Thymus (tissue), 11 donors: ENCODE data around the gene IL1RAPL2. TPM values are rescaled to one million over a fixed set of nuclear protein-coding genes. Genes with fewer than 3 reads are reported as not detected.
"Not testable (repeated sequence)": the region's sequence is repeated elsewhere in the genome, so short reads cannot be mapped to it uniquely, and the experiment has no call there.

Source experiments
- DNase-seq, 9 donors: peaks; one replicate each; pipeline ENCODE4 v3.0.0-alpha.2; 2013; ENCODE audit warnings: low spot score in 9 of 9, low read depth in 6 of 9, missing footprints in 1 of 9
- H3K27ac ChIP-seq, 2 donors: one replicate each; pipeline ENCODE4 v1.5.1; 2013; ENCODE audit warnings: control low read depth in 1 of 2, low read depth in 1 of 2, low read length in 1 of 2, mild to moderate bottlenecking in 1 of 2, moderate library complexity in 1 of 2
- H3K27me3 ChIP-seq, 2 donors: one replicate each; pipeline ENCODE4 v1.5.1; 2013; ENCODE audit warnings: low read length in 1 of 2; ENCODE audit not compliant: control insufficient read depth in 2 of 2, insufficient read depth in 1 of 2
- H3K36me3 ChIP-seq, 2 donors: one replicate each; pipeline ENCODE4 v1.5.1; 2013; ENCODE audit warnings: low read length in 1 of 2, mild to moderate bottlenecking in 1 of 2, moderate library complexity in 1 of 2; ENCODE audit not compliant: control insufficient read depth in 2 of 2, insufficient read depth in 2 of 2
- H3K4me1 ChIP-seq, 2 donors: one replicate each; pipeline ENCODE4 v1.5.1; 2013; ENCODE audit warnings: low read length in 2 of 2; ENCODE audit not compliant: control insufficient read depth in 2 of 2, insufficient read depth in 2 of 2
- H3K4me3 ChIP-seq, 2 donors: one replicate each; pipeline ENCODE4 v1.5.1; 2013; ENCODE audit warnings: low read length in 2 of 2, control low read depth in 1 of 2, mild to moderate bottlenecking in 1 of 2
- H3K9me3 ChIP-seq, 2 donors: one replicate each; pipeline ENCODE4 v1.5.1; 2013; ENCODE audit warnings: low read length in 1 of 2, mild to moderate bottlenecking in 1 of 2; ENCODE audit not compliant: control insufficient read depth in 2 of 2, insufficient read depth in 1 of 2
- WGBS: extraction: QIAGEN DNeasy Blood & Tissue Kit; methylation state at CpG from one replicate; pipeline ENCODE4 v1.1.7; 2013; 5-methylcytosine and 5-hydroxymethylcytosine counted together
- polyA plus RNA-seq: library from polyadenylated mRNA; stranded (reverse); fragments of 200-250 nt; gene quantifications from one replicate; pipeline ENCODE4 v1.2.3, GENCODE V29; 2013
- total RNA-seq: library from RNA; stranded (reverse); fragments of 120-200 nt; gene quantifications from one replicate; pipeline ENCODE4 v1.2.4, GENCODE V29; 2013
- donor health status: healthy.

Gene IL1RAPL2
- total and polyA plus RNA-seq, 2 donors: 0.38 TPM; not detected in 1

- H3K9me3 ChIP-seq: no peaks in the 10 kb centered on the region
- no peaks in the 10 kb centered on the region for H3K4me1 ChIP-seq
- DNase-seq: no peak
- H3K36me3 ChIP-seq: no peaks in the 10 kb centered on the region
- H3K27me3 ChIP-seq: no peaks in the 10 kb centered on the region
- WGBS: 76% methylated on average over 2 of the region's 2 CpGs
- no peak overlapping the region for H3K4me3 ChIP-seq
- H3K27ac ChIP-seq: no peak overlapping the region
Observed at GRCh38 chrX:105647749-105648148, 1081.8 kb downstream of the IL1RAPL2 start.

DNA sequence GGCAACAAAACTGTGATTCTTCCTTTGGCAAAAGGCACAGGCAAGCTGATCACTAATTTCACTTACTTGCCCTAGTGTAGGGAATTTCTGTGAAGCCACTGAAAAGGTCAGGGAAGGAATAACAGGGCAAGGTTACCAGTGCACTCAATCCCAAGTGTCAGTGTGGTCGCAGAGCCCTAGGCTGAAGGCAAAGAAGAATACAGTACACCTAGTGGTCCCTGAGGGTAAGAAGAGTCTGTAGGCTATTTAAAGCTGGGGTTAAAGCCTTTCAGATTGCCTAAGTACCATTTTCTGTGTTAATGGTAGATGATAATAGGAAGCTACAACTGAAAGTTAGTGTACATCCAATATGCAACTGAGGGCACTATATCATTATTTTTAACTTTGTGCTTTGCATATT is 1082.7 kb downstream of the IL1RAPL2 start:
- no peak for DNase-seq
- Histone ChIP-seq H3K36me3 (no peaks in the 10 kb centered on the region), H3K9me3 (no peaks in the 10 kb centered on the region), H3K27me3 (no peaks in the 10 kb centered on the region), H3K27ac (no peak overlapping the region), H3K4me3 (no peak overlapping the region), H3K4me1 (no peaks in the 10 kb centered on the region)
- WGBS: 84% methylated on average over 1 of the region's 1 CpG

- H3K4me3 ChIP-seq: no peak overlapping the region
- WGBS: 89% methylated on average over 1 of the region's 1 CpG
- H3K36me3 ChIP-seq: no peaks in the 10 kb centered on the region
- no peak overlapping the region for H3K27ac ChIP-seq
- no peaks in the 10 kb centered on the region for H3K9me3 ChIP-seq
- H3K4me1 ChIP-seq: no peaks in the 10 kb centered on the region
- DNase-seq: no peak
- H3K27me3 ChIP-seq: no peaks in the 10 kb centered on the region
Observed at GRCh38 chrX:105650577-105650976, 1084.6 kb downstream of the IL1RAPL2 start.

GRCh38 chrX:105650986-105651385 is 1085.0 kb downstream of the IL1RAPL2 start:
- WGBS: 94% methylated on average over 2 of the region's 2 CpGs
- H3K4me1 ChIP-seq: no peaks in the 10 kb centered on the region
- no peaks in the 10 kb centered on the region for H3K36me3 ChIP-seq
- H3K27me3 ChIP-seq: no peaks in the 10 kb centered on the region
- no peak overlapping the region for H3K4me3 ChIP-seq
- H3K27ac ChIP-seq: no peak overlapping the region
- no peak for DNase-seq
- H3K9me3 ChIP-seq: no peaks in the 10 kb centered on the region

DNA sequence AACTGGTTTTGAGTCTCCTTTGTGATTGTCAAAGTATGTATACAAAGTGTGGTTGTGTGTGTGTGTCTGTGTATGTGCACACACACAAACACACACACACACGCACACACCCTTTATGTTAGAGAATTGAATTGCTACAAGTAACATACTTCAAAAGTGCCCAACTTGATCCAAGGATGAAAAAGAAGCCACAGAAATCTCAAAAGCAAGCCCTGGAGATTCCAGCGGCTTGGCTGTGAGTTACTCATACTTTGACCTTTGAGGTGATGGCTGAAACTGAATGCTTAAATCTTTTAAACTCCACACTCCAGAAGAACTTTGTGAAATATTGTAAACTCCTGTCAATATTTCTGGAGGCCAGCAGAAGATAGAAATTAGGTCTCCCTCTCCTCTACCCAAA is 1087.9 kb downstream of the IL1RAPL2 start:
- Histone ChIP-seq H3K4me1 (no peaks in the 10 kb centered on the region), H3K4me3 (no peak overlapping the region), H3K27me3 (no peaks in the 10 kb centered on the region), H3K36me3 (no peaks in the 10 kb centered on the region), H3K27ac (no peak overlapping the region), H3K9me3 (no peaks in the 10 kb centered on the region)
- WGBS: 98% methylated on average over 2 of the region's 2 CpGs
- no peak for DNase-seq

DNA sequence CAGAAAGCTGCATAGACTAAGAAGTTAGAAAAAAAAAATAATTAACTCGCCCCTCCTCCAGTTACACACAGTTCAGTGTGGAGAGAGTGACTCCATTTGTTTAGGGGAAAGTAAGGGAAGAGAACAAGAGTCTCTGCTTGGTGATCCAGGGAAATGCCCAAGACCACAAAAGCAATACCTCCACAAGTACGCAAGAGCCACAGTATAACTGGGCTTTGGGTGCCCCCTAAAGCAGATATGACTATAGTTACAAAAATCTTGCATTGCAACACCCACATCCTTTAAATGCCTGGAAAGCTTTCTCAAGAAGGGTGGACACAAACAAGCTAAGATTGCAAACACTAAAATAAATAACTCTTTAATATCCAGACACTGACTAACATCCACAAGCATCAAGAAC is 1092.1 kb downstream of the IL1RAPL2 start:
- H3K9me3 ChIP-seq: no peaks in the 10 kb centered on the region
- no peak overlapping the region for H3K27ac ChIP-seq
- no peaks in the 10 kb centered on the region for H3K4me1 ChIP-seq
- no peaks in the 10 kb centered on the region for H3K36me3 ChIP-seq
- no peak overlapping the region for H3K4me3 ChIP-seq
- H3K27me3 ChIP-seq: no peaks in the 10 kb centered on the region
- DNase-seq: no peak
- WGBS: 97% methylated on average over 2 of the region's 2 CpGs

- Histone ChIP-seq H3K4me3 (no peak overlapping the region), H3K9me3 (no peaks in the 10 kb centered on the region), H3K36me3 (no peaks in the 10 kb centered on the region), H3K27ac (no peak overlapping the region), H3K4me1 (no peaks in the 10 kb centered on the region), H3K27me3 (no peaks in the 10 kb centered on the region)
- 91% methylated on average over 2 of the region's 2 CpGs for WGBS
- DNase-seq: no peak
Observed at GRCh38 chrX:105662248-105662647, 1096.2 kb downstream of the IL1RAPL2 start.

DNA sequence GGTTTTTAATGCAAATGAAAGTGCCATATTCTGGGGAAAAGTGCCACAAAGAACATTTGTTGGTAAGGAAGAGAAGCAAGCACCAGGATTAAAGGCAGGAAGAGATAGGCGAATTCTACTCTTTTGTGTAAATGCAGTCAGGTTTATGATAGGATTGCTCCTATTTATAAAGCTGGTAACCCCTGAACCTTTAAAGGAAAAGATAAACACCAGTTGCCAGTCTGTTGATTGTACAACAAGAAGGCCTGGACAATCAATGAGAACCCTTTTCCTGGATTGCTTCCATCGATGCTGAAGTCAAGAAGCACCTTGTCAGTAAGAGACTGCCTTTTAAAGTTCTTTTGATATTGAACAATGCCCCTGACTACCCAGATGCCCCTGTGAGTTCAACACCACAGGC is 1098.2 kb downstream of the IL1RAPL2 start:
- H3K4me3 ChIP-seq: no peak overlapping the region
- H3K4me1 ChIP-seq: no peaks in the 10 kb centered on the region
- H3K27me3 ChIP-seq: no peaks in the 10 kb centered on the region
- H3K9me3 ChIP-seq: no peaks in the 10 kb centered on the region
- 38% methylated on average over 2 of the region's 2 CpGs for WGBS
- H3K36me3 ChIP-seq: no peaks in the 10 kb centered on the region
- no peak for DNase-seq
- H3K27ac ChIP-seq: no peak overlapping the region

- H3K27me3 ChIP-seq, H3K4me1 ChIP-seq, DNase-seq, H3K9me3 ChIP-seq, H3K36me3 ChIP-seq, H3K4me3 ChIP-seq, H3K27ac ChIP-seq: not testable (repeated sequence)
- WGBS: 97% methylated on average over 7 of the region's 7 CpGs
Observed at GRCh38 chrX:105684288-105684687, 1118.3 kb downstream of the IL1RAPL2 start.

- Histone ChIP-seq H3K4me1 (no peaks in the 10 kb centered on the region), H3K9me3 (no peaks in the 10 kb centered on the region), H3K4me3 (no peak overlapping the region), H3K27me3 (no peaks in the 10 kb centered on the region), H3K36me3 (no peaks in the 10 kb centered on the region), H3K27ac (no peak overlapping the region)
- 68% methylated on average over 1 of the region's 1 CpG for WGBS
- DNase-seq: no peak
Observed at GRCh38 chrX:105694839-105695238, 1128.8 kb downstream of the IL1RAPL2 start.
